Measurements from ENCODE around the gene GABRB1.

The GABRB1 gene

DNA sequence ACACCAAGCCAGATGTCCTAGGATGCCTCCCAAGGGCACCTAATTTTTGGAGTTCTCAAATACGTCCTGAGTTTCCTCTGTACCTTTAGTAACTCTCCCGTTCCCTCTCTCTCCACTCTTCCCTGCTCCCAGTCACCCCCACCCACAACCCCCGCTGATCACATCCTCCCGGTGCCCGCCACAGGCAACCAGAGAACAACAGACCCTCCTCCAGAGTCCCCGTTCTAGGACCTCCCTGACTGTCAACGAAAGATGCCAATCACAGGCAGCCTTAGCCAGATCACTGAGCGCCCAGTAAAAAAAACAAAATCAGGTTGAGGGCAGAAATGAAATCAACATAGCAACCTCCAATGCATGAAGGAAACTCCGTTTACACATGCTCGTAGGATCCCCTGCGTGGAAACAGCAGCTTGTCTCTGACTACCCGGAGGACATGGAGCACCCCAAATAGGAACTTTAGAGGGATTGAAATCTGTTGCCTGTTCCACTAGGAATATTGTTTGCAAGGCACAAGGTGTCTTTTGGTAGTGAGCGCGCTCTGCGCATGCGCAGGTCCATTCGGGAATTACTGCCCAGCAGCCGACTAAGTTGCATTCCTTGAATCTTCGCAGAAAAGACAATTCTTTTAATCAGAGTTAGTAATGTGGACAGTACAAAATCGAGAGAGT, at the start of gene GABRB1:
Gene GABRB1 (plus strand): TSS at position 557 of the 668 bp plus-strand sequence.
- peak in 1 of 3 donors; percentile 3 for DNase-seq (ENCODE audit: low read depth in 2 of 3, low spot score in 1 of 3)

DNA sequence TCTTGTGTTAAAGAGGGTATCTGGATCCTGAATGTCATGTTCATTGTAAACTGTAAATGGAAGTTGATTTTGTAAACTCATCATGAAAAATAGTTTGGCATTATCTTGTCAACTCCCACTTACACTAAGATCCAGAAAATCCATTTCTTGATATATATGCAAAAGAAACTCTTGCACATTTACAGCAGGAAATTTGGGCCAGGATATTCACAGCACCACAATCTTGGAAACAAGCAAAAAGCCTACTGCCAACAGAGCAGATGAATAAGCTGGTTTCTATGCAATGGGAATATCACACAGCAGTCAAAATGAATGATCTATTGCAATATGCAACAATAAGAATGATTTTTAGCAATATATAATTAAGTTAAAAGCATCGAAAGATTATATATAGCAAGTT, 46.6 kb upstream of the GABRB1 start:
- DNase-seq (ENCODE audit: low read depth in 2 of 3, low spot score in 1 of 3): no peak

DNA sequence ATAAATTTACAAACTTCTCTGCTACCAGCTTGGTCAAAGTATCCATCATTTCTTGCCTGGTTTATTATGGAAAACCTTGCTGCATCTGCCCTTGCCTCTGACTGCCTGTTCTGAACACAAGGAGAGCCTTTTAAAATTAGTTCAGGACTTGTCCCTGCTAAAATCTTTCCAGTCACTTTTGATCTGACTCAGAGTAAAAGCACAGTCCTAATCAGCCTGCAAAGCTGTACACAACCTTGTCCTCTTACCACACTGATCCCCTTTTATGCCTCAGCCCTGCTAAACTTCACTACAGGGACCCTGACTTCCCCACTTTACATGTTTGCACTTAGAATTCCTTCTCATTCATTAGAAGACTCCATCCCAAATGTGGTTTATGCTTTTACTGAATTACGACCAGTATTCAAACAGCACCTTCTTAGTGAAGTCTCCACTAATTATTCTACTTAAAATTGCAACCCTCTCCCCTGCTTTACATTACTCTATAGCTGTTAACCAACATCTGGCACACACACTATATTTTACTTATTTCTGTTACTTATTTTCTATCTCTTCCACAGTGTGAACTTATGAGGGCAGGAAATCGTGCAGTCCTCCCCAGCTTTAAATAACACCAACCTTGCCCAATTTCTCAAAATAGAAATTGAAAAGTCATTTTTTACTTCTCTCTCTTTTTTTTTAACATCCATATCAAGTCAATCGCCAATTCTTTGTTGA, 44.3 kb upstream of the GABRB1 start:
- DNase-seq (ENCODE audit: low read depth in 2 of 3, low spot score in 1 of 3): no peak

DNA sequence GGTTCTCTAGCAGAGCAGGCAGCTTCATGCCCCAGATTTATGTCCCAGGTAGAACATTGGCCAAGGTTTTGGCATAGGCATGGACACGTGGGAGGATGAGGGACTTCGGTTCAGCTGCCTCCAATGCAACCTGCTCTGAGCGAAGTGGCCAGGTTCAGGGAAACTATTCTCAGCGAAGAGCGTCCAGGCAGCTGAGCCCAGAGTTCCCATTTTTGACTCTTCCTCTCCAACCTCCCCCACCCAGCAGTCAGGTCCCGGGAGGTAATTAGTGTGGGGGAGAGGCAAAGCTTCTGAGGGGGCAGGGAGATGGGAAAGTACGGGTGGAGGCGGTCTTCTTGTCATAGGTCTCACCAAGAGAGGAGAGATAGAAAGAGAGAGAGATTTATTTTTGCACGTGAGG, 39.0 kb upstream of the GABRB1 start:
- DNase-seq (ENCODE audit: low read depth in 2 of 3, low spot score in 1 of 3): no peak

DNA sequence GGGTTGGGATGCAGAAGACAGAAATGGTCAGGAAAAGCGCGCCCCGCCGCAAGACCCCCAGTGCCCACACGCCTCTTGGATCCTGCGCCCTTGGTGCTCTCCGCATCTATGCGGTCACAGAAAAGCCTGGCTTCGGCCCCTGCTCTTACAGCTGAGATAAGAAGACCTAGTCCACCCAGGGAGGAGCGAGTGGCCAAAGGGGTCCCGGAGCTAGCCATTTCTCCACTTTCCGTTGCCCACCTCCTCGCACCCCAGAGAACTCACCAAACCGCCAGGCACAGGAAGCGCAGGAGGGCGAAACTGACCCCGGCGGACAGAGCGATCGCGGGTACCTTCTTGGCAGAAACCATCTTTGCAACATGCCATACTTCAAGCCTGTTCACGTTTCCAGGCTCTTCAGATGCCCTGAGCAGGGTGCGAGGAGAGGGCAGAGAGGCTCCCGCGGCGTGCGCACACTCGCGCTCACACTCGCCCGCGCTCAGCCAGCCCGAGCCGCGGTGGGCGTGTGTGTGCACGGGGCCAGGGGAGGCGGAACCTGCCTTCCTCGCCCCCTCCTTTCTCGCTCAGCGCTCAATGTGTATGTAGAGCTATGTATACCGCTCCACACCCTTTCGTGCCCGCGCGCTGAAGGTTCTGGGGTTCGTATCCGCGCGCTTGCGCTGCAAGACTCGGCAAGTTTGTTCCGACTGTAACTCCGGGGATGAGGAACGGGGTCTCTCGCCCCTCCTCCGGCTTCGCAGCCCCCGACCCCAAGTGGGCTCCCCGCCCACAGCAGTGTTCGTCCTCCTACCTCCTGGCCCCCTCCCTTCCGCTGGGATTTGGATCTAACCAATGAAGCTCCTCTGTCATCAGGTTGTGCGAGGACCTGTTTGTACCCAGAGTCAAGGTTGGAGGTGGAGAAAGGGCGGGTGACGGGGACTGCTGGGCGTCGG, 38.0 kb upstream of the GABRB1 start, which contains the start of gene GABRA4:
Gene GABRA4 (minus strand): TSS at position 507 of the 932 bp plus-strand sequence. CDS start 157 bp downstream, at position 350.
- DNase-seq (ENCODE audit: low read depth in 2 of 3, low spot score in 1 of 3): no peak

DNA sequence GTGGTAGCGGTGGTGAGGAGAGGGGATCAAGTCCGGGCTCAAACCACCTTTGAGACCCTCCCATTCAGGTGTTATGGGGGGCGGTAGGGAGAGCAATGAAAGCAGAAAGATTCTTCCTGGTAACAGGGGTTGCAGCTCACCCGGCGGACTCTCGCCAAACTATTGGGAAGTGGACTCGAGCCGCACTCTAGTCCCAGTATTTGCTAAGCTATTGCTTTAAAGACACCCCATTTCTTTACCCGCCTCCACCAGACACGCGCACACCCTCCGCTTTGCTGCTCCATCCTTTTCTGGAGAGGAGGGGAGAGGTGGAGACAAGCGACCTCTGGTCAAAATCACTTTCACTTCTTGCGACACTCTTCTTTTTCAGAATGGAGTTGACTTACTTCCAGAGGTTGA, 37.4 kb upstream of the GABRB1 start:
- DNase-seq (ENCODE audit: low read depth in 2 of 3, low spot score in 1 of 3): no peak

DNA sequence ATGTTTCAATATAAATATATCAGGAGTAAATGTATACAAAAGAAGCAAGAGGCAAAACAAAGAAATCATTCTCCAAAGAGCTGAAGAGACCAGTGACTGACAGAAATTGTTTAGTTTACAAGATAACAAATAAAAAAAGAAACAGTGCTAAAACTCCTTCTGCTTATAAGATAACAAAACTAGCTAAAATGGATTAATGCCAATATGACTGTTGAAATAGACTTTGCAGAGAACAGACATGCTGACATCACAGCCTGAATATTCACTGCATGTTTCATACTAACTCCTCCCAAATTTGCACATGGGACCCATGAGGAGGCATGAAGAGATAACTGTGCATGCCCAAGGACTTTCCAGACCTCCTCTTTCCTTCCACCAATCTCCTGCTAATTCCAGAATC, 31.8 kb upstream of the GABRB1 start:
- no peak for DNase-seq (ENCODE audit: low read depth in 2 of 3, low spot score in 1 of 3)

DNA sequence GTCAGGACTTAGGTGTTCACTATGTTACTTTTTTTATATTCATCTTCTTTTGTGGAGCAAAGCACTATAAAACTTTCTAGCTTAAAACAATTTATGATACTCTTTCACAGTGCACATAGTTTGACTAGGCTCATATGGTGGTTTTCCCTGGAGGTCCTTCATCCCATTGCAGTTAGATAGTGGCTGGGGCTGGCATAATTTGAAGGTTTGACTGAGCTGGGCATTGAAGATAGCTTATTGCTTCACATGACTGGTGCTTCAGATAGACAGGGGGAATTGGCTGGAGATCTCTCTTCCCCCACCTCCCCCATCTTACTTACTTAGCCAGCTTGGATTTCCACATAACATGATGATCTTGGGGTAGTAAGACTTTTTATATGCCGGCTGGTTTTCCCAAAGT, 31.0 kb upstream of the GABRB1 start:
- no peak for DNase-seq (ENCODE audit: low read depth in 2 of 3, low spot score in 1 of 3)

DNA sequence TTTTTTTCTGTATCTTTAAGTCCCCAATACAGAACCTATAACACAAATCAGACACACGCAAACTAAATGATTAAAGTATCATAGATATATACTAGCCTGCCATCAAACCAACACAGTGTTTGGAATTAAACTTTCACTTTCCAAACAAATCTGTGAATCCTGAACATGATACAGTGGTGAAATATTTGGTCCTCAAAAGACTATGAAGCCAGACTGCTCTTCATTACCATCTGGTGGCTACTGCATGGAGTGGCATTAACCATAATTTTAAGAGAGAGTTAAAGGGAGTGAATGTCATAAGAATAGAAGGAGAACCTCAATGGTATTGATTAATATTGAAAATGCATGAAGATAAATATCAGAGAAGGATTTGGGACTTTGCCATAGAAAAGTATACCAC, 28.8 kb upstream of the GABRB1 start:
- no peak for DNase-seq (ENCODE audit: low read depth in 2 of 3, low spot score in 1 of 3)

DNA sequence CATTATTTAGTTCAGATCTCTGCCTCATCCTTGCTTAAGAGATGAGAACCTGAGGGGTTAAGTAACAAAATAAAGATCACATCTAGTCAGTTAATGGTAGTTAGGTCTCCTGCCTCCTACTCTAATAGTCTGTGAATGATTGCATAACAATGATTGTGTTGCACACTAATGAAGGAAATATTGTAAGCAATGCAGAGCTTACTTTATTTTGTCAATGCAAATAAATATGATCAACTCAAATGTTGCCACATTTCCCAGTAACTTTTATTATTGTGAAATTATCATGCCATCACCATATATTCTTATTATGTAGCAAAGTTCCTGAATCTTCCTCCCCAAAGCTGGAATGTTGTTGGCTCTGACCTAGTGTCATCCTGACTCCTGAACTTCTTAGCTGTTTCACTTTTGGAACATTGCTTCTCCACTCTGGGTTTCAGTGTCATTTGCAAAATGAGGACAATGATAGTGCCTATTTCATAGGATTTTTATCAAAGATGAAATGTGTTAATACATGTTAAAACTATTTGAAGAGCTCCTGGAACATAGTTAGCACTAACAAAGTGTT, 20.9 kb upstream of the GABRB1 start:
- DNase-seq (ENCODE audit: low read depth in 2 of 3, low spot score in 1 of 3): no peak

DNA sequence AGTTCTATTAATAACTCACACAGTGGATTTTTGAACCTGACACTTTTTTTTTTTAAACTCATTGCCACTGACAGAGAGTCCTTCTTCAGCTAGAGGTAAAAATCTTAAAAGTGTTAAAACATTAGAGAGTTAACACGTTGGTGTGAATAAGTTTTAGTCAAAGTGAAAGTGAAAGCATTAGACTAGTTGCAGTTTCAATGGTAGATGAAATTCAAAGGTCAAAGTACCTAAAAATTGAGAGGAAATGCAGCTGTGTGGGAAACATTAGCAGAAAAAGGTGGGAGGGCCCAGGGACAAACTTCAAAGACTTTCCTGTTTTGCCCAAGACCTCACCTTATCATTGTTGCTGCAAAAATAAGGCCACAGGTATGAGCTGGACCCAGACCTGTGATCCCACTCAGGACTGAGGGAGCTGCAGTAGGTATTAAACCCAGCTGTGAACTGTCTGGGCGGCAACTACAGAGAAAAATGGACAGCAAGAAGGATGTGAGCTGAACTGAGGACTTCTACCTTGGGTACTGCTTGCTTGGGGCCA, 20.4 kb upstream of the GABRB1 start:
- no peak for DNase-seq (ENCODE audit: low read depth in 2 of 3, low spot score in 1 of 3)

DNA sequence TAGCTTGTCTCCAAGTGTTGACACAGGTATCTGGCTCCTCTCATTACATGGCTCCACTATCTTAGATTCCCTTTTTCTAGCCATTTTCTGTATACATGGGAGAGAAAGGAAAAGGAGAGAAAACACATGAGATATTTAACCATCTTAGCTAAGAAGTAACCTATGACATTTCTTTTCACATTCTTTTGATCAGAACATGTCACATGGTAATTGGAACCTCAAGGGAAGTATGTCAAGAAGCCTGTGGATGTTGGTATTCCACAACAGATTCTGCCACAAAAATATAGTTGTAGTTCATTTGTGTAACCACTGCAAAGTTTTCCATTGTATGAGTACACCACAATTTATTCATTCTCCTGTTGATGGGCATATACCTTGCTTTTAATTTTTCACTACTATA, 18.7 kb upstream of the GABRB1 start:
- no peak for DNase-seq (ENCODE audit: low read depth in 2 of 3, low spot score in 1 of 3)

DNA sequence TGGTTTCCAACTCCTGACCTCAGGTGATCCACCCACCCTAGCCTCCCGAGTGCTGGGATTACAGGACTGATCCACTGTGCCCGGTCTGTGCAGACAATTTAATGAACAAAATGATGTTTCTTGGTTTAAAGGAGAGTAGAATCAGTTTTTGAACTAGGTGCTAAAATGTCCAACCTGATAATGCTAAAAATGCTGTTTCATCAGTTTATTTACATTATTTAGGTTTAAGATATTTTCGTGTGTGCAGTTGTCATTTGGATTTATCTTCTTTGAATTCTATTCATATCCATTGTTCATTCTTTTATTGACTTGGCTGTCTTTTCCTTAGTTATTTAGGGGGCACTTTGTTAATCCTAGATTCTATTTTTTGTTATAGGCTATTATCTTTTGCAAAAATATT, 18.0 kb upstream of the GABRB1 start:
- DNase-seq (ENCODE audit: low read depth in 2 of 3, low spot score in 1 of 3): no peak

DNA sequence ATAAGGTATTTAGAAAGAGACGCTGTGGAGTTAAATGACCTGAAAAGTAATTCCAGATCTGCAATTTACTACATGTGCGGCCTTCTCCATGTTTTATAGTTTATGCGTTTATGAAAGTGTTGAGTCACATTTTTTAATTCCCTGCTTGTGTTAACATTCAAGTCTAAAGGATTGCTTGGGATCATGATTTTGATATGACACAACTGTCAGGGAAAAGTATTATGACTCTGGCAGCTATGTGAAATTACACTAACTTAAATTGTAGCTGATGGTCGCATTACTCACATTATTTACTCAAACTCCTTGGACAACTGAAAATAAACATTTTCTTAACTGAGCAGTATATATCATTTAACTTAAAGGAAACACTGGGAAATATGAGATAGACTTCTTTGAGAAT, 14.3 kb upstream of the GABRB1 start:
- no peak for DNase-seq (ENCODE audit: low read depth in 2 of 3, low spot score in 1 of 3)

DNA sequence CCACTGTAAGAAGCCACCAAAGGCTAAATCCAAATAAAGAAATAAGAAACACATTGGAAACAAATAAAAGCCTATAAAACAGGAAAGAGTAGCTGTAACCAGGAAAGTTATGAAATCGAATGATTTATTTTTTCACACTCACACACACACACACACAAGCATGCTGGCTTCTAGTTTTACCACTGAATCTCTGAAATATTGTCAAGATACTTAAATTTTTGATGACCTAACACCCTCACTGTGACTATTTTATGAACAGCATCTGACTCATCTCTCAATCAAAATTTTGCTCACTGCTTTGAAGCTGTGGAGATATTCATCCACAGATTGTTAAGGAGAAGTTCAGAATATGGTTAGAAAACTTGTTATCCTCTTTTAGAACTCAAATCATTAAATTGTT, 13.9 kb upstream of the GABRB1 start:
- DNase-seq (ENCODE audit: low read depth in 2 of 3, low spot score in 1 of 3): no peak

DNA sequence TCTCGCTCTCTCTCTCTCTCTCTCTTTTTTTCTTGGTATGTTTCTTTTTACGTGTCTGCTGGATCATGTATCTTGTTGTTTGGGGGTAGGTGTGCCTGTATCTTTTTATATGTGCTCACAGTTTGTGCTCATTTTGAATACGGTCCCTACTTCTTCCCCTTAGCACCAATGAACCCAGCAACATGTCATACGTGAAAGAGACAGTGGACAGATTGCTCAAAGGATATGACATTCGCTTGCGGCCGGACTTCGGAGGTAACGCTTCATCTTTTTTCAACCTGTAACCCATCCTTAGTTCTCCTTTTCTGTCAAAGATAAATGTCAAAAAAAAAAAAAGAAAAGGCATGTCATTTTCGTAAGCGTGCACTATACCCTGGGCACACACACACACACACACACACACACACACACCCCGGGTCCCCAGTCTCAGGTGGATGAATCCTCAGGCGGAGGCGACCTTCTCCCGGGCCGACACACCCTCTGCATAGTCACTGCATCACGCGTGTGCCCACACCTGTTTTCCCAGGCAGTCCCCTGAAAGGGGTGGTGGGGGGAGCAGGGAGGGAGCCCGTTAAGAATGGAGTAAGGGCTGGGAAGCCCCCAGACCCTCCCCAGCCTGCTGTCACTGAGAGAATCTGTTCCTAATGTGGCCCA, 511 bp downstream of the GABRB1 start:
- DNase-seq (ENCODE audit: low read depth in 2 of 3, low spot score in 1 of 3): no peak

DNA sequence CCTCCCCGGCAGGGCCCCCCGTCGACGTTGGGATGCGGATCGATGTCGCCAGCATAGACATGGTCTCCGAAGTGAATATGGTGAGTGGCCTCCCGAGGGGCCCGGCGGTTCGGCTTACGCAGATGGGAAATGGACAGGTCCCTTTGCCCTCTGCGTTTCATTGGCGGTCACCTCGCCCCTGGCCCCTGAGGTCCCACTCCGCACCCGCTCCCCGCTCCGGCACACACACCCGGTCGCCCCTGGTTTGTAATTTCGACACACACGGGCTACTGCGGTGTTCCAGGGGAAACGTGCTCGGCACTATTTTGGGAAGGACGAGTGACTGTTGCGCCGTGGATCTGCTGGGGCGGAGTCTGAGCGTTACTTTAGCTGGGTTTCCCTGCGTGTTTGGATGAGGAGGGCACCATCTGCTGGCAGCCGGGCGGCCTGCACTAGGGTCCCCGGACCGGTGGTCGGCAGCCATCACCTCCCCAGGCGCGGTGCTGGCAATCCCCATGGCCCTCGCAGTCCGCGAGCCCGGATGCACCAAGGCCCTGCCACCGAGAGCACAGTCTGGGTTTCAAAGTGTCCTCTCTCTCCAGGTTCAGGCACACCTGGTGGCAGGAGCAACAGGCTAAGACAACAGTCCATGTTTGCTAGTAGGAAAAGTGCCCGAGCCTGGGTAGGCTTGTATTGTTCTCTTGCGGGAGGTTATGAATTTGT, 1.2 kb downstream of the GABRB1 start:
- peak; percentile 8 to 25 (median 11) for DNase-seq (ENCODE audit: low read depth in 2 of 3, low spot score in 1 of 3)

DNA sequence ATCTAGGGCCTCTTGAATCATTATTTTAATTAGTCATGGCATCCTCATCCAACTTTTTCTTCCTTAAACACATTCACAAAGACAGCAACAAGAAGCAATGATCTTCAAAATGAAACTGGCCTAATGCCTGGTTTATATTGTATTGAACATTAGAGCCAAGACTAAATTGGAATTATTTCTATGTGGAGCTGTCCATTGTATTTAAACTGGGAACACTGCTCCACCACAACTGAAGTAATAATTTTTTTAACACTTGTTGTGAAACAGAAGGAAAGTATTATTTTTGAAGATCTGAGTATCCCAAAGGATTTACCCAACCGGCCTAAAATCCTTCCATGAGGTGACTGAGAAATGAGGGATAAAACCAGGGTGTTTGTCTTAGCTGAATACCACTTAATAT, 6.9 kb downstream of the GABRB1 start:
- no peak for DNase-seq (ENCODE audit: low read depth in 2 of 3, low spot score in 1 of 3)

DNA sequence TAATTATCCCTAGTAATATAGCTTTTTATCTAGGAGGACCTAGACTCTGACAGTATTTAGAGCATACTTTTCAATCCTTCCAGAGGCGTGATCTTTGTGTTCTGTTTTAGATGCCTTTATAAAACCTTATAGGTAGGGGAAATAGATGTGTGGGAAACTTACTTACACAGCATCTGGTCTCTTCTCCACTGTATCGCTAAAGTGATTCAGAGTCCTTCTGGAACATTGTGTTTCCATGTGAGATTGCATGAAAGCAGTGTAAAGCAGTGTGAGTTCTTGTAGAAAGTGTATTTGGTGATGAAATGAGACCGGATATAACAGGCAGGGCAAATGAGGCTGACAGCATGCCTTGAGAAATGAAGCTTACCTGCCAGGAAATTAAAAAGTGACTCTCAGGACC, 9.5 kb downstream of the GABRB1 start:
- no peak for DNase-seq (ENCODE audit: low read depth in 2 of 3, low spot score in 1 of 3)

DNA sequence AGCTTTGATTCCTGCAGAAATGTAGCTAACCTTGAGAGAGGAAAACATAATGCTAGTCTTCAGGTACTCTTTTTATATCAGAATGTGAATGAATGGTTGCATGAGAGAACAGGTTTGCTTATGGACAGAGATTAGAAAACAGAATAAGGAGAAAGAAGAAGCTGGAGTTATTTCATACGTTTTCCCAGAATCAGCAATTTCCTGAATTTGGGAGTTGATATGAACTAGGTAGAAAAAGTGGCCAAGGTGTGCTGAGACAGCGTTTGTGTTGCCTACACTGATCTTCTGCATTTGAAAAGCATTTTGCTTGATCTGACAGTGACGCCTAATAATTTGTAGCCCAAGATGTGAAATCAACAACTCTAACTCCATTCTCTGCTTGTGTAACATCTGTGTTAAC, 12.5 kb downstream of the GABRB1 start:
- DNase-seq (ENCODE audit: low read depth in 2 of 3, low spot score in 1 of 3): no peak

Measured in stimulated activated CD4-positive, alpha-beta T cell treated with anti-CD3 and anti-CD28 coated beads, Interleukin-12 subunit alpha, Interleukin-12 subunit beta, amount 100 ng/mL, for 48 hours (primary cell).